Glutamatergic neuron (in vitro differentiated cells): ENCODE data around the gene STK17B. TPM values are rescaled to one million over a fixed set of nuclear protein-coding genes. Genes with fewer than 3 reads are reported as not detected.

Experiments used
- DNase-seq: peaks from one replicate; pipeline ENCODE4 v3.0.0; 2022
- H3K27ac Mint-ChIP-seq: one replicate; pipeline ENCODE4 v1.8.0; 2020; ENCODE audit warnings: mild to moderate bottlenecking, mixed read lengths, inconsistent platforms; ENCODE audit not compliant: unreplicated experiment
- H3K27me3 Mint-ChIP-seq: one replicate; pipeline ENCODE4 v1.8.0; 2020; ENCODE audit warnings: mild to moderate bottlenecking, moderate library complexity, mixed read lengths, inconsistent platforms; ENCODE audit not compliant: unreplicated experiment
- H3K36me3 Mint-ChIP-seq: one replicate; pipeline ENCODE4 v1.8.0; 2020; ENCODE audit warnings: mild to moderate bottlenecking, mixed read lengths, inconsistent platforms; ENCODE audit not compliant: unreplicated experiment
- H3K4me1 Mint-ChIP-seq: one replicate; pipeline ENCODE4 v1.8.0; 2020; ENCODE audit warnings: mild to moderate bottlenecking, low read depth, mixed read lengths, inconsistent platforms; ENCODE audit not compliant: unreplicated experiment
- H3K4me3 Mint-ChIP-seq: one replicate; pipeline ENCODE4 v1.8.0; 2020; ENCODE audit warnings: mild to moderate bottlenecking, mixed read lengths, inconsistent platforms; ENCODE audit not compliant: unreplicated experiment
- H3K9me3 Mint-ChIP-seq: one replicate; pipeline ENCODE4 v1.8.0; 2020; ENCODE audit warnings: mild to moderate bottlenecking, moderate library complexity, mixed read lengths, inconsistent platforms; ENCODE audit not compliant: unreplicated experiment
- total RNA-seq: library from RNA; stranded (reverse); fragmentation: NEBNext Ultra II Directional; extraction: Animal tissue kit (Norgen Biotek cat#: 25700); gene quantifications from one replicate; pipeline ENCODE4 v1.2.1, GENCODE V29; 2021; ENCODE audit not compliant: unreplicated experiment
- TF ChIP-seq, protein P1 (sequence below): fragments of 200-600 bp; sonication (generic); IDR thresholded peaks from one replicate; pipeline ENCODE4 v1.5.0; 2021; ENCODE audit not compliant: partially characterized antibody, unreplicated experiment

STK17B gene
- total RNA-seq, 1 donor from 2014 or later = 2.5 TPM

DNA sequence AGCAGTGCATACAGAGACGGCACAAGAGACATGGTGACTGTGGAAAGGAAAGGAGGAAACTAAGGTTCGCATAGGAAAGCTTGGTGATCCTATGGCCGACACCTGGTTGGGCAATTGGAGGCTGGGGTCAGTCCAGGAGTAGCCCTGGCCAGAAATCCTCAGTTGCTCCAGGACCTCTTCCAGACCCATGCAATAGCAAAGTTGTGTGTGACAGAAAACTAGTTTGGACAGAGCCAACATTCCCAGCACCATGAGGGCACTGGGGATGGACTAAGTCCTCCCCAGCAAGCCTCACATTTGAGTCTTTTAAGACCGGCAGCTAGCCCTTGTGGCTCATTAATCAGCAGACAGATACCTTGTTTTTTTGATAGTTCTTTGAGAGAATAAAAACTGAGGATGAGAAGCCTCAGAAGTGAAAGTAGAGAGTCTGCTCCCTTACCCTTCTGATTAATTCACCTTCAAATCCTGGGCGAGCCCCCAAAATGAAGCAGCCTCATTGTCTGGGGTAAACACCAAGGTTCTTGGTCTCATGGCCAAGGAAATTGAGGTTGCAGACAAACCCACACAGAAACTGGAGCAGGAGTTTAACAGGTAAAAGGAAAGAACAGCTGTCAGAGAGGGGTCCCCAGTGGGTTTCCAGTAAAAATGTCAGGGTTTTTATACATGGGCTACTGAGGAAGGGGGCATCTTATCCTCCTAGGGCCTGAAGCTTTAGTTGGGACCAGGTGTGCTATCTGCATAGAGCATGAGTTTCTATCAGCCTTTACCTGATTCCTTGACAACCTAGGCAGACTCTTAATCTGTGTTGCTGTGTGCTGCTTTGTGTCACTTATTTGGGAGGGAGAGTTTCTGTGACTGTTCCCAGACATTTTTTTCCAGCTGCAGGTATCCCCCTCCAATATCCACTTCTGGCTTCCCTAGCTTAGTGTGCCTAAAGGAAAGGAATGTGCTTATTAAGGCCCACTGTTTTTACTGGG lies 39.1 kb downstream of the STK17B start:
- Mint-ChIP-seq H3K36me3 (peaks cover 38% of the 10 kb centered on the region), H3K27me3 (no peaks in the 10 kb centered on the region), H3K4me3 (no peak overlapping the region), H3K9me3 (peaks cover 12% of the 10 kb centered on the region), H3K27ac (no peak overlapping the region), H3K4me1 (no peaks in the 10 kb centered on the region)
- DNase-seq = peak; percentile 51
- TF ChIP-seq, protein P1, sequence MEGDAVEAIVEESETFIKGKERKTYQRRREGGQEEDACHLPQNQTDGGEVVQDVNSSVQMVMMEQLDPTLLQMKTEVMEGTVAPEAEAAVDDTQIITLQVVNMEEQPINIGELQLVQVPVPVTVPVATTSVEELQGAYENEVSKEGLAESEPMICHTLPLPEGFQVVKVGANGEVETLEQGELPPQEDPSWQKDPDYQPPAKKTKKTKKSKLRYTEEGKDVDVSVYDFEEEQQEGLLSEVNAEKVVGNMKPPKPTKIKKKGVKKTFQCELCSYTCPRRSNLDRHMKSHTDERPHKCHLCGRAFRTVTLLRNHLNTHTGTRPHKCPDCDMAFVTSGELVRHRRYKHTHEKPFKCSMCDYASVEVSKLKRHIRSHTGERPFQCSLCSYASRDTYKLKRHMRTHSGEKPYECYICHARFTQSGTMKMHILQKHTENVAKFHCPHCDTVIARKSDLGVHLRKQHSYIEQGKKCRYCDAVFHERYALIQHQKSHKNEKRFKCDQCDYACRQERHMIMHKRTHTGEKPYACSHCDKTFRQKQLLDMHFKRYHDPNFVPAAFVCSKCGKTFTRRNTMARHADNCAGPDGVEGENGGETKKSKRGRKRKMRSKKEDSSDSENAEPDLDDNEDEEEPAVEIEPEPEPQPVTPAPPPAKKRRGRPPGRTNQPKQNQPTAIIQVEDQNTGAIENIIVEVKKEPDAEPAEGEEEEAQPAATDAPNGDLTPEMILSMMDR = no peak

DNA sequence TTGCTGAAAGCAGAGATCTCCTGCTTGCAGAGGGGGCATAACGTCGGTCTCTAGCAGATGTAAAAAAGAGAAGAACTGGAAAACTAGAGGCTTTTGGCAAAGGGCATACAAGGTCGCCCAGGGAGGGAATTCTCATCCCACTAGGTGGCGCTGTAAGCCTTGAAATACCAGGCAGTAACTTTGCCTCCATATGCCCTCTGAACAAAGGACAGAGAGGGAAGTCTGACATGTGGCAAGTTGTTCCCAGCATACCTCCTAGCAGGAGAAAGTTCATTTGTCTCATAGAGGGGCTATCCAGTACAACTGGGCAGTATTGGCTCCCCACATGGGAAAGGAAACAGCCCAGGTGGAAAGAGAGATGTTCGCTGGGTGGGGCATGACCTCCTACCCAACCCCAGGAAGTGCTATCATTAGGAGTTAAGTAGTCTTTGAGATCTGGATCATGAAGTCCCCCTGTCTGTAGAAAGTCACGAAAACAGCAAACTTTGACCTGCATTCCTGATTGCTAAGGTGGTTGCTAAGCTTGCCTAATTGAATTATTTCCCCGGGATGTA lies 39.9 kb downstream of the STK17B start:
- no peak overlapping the region for H3K27ac Mint-ChIP-seq
- no peaks in the 10 kb centered on the region for H3K27me3 Mint-ChIP-seq
- no peak for DNase-seq
- peaks cover 12% of the 10 kb centered on the region for H3K9me3 Mint-ChIP-seq
- no peaks in the 10 kb centered on the region for H3K4me1 Mint-ChIP-seq
- H3K36me3 Mint-ChIP-seq = peaks cover 38% of the 10 kb centered on the region
- TF ChIP-seq, protein P1 = peak; percentile 19
- no peak overlapping the region for H3K4me3 Mint-ChIP-seq

DNA sequence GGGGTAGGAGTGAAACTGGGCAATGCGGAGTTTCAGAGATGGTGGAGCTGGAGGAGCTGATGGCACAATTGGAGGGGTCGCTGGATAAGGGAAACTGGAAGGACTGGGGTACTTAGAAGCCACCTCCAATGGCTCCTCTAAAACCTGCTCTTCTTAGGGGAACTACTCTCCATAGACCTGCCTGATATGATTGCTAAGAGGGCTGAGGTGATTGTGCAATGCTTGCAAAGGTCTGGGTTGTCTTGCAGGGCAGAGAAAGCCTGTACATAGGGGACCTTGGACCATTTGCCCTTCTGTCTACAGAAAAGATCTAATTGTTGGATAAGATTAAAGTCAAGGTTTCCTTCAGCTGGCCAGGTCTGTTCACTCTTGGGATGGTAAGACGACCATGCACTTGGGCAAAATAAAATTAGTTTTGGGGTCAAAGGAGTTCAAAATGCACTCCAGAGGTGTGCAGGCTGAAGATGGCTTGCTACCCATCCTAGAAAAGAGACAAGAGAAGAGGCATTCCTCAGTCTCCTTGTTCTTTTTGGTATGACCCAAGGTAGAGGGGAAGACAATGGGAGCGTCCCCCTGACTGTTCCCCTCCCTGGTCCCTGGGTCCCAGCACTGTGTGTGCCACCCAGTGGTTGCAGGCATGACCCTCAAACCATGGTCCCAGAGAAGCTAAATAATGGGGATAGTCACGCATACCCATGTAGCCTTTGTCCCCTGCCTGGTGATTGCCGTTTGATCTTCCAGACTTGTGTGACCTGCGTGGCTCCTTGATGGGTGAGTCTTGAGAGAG lies 41.1 kb downstream of the STK17B start:
- Mint-ChIP-seq H3K4me1 (no peaks in the 10 kb centered on the region), H3K27me3 (no peaks in the 10 kb centered on the region), H3K4me3 (no peak overlapping the region), H3K36me3 (peaks cover 38% of the 10 kb centered on the region), H3K9me3 (peaks cover 12% of the 10 kb centered on the region), H3K27ac (no peak overlapping the region)
- DNase-seq = no peak
- TF ChIP-seq, protein P1 = no peak

DNA sequence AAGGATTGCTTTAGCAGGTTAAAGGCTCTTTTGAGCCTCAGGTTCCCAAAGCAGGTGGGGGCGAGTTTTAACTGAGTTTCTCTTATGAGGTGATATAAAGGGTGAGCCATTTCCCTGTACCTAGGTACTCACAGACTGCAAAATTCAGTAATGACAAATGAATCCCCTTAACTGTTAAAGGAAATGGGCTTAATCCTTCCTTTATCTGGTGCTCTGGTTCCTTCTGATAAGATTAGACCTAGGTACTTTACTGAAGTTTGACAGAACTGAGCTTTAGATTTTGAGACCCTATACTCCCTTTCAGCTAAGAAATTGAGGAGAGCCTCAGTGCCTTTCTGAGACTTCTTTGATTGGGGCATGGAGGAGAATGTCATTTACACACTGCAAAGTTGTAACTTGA lies 42.6 kb downstream of the STK17B start:
- H3K27me3 Mint-ChIP-seq = peaks cover 3% of the 10 kb centered on the region
- H3K27ac Mint-ChIP-seq = no peak overlapping the region
- peaks cover 33% of the 10 kb centered on the region for H3K36me3 Mint-ChIP-seq
- TF ChIP-seq, protein P1 = no peak
- H3K9me3 Mint-ChIP-seq = peaks cover 14% of the 10 kb centered on the region
- no peak for DNase-seq
- H3K4me1 Mint-ChIP-seq = no peaks in the 10 kb centered on the region
- no peak overlapping the region for H3K4me3 Mint-ChIP-seq
